H4 (cell line): ENCODE measurements around the gene DTWD1. TPM values are rescaled to one million over a fixed set of nuclear protein-coding genes. Genes with fewer than 3 reads are reported as not detected.
"Not testable (repeated sequence)": the region's sequence is repeated elsewhere in the genome, so short reads cannot be mapped to it uniquely, and the experiment has no call there.

Experiments
- DNase-seq: peaks from one replicate; pipeline ENCODE4 v3.0.0-alpha.2; 2015; ENCODE audit warnings: low spot score
- total RNA-seq: library from RNA; depleted of rRNA; stranded (reverse); fragments of >200 nt; shearing (Covaris generic); gene quantifications from 2 replicates; pipeline ENCODE4 v1.2.3, GENCODE V29; 2014; rRNA removed

Gene DTWD1, protein sequence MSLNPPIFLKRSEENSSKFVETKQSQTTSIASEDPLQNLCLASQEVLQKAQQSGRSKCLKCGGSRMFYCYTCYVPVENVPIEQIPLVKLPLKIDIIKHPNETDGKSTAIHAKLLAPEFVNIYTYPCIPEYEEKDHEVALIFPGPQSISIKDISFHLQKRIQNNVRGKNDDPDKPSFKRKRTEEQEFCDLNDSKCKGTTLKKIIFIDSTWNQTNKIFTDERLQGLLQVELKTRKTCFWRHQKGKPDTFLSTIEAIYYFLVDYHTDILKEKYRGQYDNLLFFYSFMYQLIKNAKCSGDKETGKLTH
- total RNA-seq = 20.6 and 35.3 TPM in 2 replicates

- DNase-seq = peak; percentile 98
These were observed at the start of gene DTWD1, which contains the start of gene FAM227B for GRCh38 chr15:49620658-49621368. DTWD1 (plus strand) TSS chr15:49621048; CDS start chr15:49625168, 4,120 bp downstream. FAM227B (minus strand) TSS chr15:49620818; CDS start chr15:49615171, 5,647 bp downstream.

GRCh38 chr15:49573421-49573820 is 47.4 kb upstream of the DTWD1 start:
- no peak for DNase-seq

DNA sequence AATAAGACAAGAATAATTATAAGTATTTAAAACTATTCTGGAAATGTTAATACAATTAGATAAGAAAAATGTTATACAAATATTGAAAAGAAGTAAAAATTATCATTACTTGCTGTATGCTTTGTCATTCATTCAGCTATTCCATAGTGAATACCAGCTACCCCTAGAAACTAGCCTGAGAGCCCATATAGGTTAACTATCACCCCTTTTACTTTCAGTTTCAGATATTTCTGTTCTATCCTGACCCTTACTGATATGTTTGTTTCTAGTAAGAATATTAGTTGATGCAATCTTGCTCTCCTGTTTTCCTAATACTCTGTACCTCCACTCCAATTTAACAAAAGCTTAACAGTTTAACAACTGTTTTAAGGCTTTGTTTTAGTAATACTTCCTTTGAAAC is 31.8 kb upstream of the DTWD1 start:
- no peak for DNase-seq

- not testable (repeated sequence) for DNase-seq
These were observed 28.0 kb upstream of the DTWD1 start for GRCh38 chr15:49592829-49593316.

GRCh38 chr15:49604625-49605409 is 16.0 kb upstream of the DTWD1 start:
- no peak for DNase-seq

DNA sequence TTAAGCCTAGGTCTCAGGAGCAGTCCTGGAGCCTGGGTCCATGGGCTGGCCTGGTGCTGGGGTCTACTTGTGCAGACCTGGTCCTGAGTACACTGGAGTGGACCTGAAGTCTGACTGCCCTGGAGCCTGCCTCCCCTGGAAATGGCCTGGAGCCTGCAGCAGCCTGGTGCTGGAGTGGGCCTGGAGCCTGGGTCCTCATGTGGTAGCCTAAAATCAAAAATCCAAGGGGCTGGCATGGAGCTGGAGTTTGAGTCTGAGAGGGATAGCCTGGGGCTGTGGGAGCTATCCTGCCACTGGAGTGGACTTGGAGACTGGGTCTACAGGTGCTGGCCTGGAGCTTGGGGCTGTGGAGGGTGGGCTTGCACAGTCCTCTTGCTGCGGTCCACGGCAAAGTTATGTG is 15.3 kb upstream of the DTWD1 start:
- DNase-seq = no peak

DNA sequence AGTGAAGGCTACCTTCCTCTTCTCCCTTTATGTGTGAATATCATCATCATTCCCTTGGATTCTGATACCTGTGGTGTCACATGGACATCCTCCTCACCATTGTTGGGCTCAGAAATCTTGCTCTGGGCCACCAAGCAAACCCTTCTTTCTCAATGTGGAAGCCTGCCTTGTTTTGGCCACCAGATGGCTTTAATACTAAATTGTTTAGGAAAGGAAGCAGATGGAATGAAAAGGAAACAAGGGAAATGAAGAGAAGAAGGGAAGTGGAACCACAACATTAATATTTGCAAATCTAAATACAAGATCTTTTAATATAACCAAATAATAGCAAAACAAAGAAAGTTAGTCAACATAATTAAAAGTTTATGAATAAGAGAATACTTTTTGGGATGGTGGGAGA is 14.3 kb upstream of the DTWD1 start:
- no peak for DNase-seq

- no peak for DNase-seq
These were observed 10.5 kb upstream of the DTWD1 start for GRCh38 chr15:49610157-49610918.

DNA sequence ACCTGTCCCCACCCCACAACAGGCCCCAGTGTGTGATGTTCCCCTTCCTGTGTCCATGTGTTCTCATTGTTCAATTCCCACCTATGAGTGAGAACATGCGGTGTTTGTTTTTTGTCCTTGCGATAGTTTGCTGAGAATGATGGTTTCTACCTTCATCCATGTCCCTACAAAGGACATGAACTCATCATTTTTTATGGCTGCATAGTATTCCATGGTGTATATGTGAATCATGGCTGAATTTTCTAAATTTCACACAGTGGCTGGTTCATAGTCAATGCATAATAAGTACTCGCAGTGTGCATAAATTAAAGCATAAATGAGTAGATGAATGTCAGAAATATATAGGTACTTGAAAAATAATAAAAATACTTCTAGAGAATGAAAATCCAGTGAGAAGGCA is 8.6 kb upstream of the DTWD1 start:
- not testable (repeated sequence) for DNase-seq

GRCh38 chr15:49619226-49619625 is 1.6 kb upstream of the DTWD1 start:
- DNase-seq = no peak

- DNase-seq = no peak
These were observed 649 bp upstream of the DTWD1 start for GRCh38 chr15:49620199-49620598.

- no peak for DNase-seq
These were observed 558 bp downstream of the DTWD1 start for GRCh38 chr15:49621401-49621811.

GRCh38 chr15:49621887-49622286 is 1.0 kb downstream of the DTWD1 start:
- DNase-seq = no peak

- DNase-seq = no peak
These were observed 1.7 kb downstream of the DTWD1 start for GRCh38 chr15:49622561-49622960.

DNA sequence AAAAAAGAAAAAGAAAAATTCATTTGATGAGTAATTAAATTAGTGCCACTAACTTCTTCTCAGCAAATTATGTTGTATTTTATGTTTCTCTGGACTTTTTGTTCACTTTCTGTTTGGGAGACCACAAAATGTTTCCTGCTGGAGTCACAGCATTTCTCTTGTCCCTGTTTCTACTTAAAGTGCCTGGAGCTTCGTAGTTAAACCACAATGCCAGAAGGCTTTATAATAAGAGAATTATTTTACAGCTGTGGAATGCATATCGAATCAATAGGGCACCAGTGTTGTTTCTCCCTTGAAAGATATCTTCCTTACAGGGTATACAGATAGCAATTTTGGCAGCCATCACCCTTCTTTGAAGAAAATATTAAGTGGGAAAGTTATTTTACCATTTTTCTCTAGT is 3.2 kb downstream of the DTWD1 start:
- DNase-seq = peak; percentile 34

- DNase-seq = no peak
These were observed 4.7 kb downstream of the DTWD1 start for GRCh38 chr15:49625460-49626036.

DNA sequence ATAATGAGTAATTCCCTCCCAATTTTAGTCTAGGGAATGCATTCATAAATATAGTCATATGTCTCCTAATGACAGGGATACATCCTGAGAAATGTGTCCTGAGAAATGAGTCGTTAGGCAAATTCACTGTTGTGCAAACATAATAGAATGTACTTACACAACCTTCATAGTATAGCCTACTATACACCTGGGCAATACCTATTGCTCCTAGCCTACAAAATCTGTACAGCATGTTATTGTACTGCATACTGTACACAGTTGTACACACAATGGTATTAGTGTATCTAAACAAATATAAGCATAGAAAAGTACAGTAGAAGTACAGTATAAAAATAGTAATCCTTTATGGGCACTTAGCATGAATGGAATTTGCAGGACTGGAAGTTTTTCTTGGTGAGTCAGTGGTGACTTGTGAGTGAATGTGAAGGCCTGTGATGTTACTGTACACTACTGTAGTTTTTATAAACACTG is 6.6 kb downstream of the DTWD1 start:
- DNase-seq = peak; percentile 66

DNA sequence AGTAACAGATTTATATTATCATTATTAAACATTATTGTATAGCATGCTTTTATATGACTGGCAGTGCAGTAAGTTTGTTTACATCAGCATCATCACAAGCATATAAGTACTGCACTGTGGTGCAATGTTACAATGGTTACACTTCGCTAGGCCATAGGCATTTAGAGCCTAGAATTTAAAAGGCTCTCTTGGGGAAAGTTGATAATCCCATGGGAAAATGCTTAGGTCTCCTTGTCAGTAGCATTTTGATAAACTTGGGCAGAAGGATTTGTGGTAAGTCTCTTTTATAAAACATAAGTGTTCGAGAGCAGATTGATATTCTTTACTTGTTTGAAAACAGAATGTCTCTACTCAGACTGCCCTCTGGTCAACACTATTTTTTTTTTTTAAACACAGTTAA is 7.5 kb downstream of the DTWD1 start:
- DNase-seq = no peak

GRCh38 chr15:49637857-49638256 is 17.0 kb downstream of the DTWD1 start:
- DNase-seq = no peak

DNA sequence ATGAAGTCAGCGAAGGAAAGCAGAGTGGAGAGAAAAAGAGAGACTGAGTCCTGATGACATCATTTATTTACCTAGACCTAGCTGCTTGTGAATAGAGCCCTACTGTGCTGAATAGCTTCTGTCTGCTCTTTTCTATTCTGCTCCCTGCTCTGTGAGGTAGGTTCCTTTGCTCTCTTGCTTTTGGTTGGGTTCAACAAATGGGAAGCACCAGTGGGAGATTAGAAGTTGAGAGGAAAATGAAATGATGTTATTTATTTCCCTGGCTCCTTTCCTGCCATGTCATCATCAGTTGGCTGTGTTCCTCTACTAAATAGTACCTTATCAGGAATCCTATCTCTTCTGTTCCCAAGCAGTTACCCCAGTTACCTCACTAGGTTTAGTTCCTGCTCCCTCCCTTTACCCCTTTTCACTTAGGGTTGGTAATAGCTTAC is 23.5 kb downstream of the DTWD1 start:
- no peak for DNase-seq

DNA sequence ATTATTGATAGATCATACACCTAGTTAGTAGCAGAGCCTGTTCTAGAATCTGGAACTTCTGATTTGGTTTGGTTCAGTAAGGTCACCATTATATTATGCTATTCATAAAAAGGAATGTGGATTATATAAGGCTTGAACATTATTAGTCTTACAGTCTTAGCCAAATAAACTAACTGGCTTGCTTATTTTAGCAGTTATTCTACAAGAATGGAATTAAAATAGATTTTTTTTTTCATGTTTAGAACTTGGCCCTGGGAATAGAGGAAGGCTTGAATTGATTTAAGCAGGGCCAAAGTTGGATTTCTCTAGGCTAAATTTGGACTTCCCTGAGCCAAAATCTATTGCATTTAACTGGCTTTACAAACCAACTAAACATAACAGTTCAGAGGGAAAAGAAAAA is 24.4 kb downstream of the DTWD1 start:
- no peak for DNase-seq
